B cell (primary cell): ENCODE measurements around the gene NAA80. TPM values are rescaled to one million over a fixed set of nuclear protein-coding genes. Genes with fewer than 3 reads are reported as not detected.

Source experiments
- ATAC-seq: fragments of 200-7000 bp; cut with Tn5 transposase; one replicate; pipeline ENCODE4 v1.10.0; 2021; ENCODE audit warnings: low read depth, mild to moderate bottlenecking, moderate number of reproducible peaks, moderate library complexity
- CTCF ChIA-PET: fragments of 350-600 bp; sonication (Branson Sonifier 250); formaldehyde crosslinking; loops from one replicate; lab custom pipeline; 2021; ENCODE audit warnings: antibody characterized with exemption, inconsistent platforms; lab: Charles Lee
- POLR2A ChIA-PET: fragments of 350-600 bp; sonication (Branson Sonifier 250); formaldehyde crosslinking; loops from one replicate; lab custom pipeline; 2021; ENCODE audit warnings: antibody characterized with exemption; lab: Charles Lee
- DNase-seq: peaks from one replicate; pipeline ENCODE4 v3.0.0; 2013
- H2AFZ ChIP-seq: 2 replicates; pipeline ENCODE4 v1.6.1; 2012; ENCODE audit warnings: mild to moderate bottlenecking, low read depth, low read length; ENCODE audit not compliant: insufficient read depth, poor library complexity, severe bottlenecking
- H3K27ac ChIP-seq, 2 donors: 1 replicate in 1 of 2; 2 replicates in 1 of 2; pipeline ENCODE4 v1.5.1; 2012 to 2013; ENCODE audit warnings: low read length in 2 of 2, mild to moderate bottlenecking in 2 of 2, moderate library complexity in 1 of 2
- H3K27me3 ChIP-seq, 4 experiments: fragments of 200-600 bp in 1 of 4; sonication (generic) in 1 of 4; replicated peaks in 1 of 4; 1 replicate in 2 of 4; 2 replicates in 2 of 4; pipeline versions ENCODE4 v1.6.1 to v1.7.0; 2013 to 2016; ENCODE audit warnings: low read length in 3 of 4, mild to moderate bottlenecking in 2 of 4, mixed read lengths in 1 of 4, moderate library complexity in 1 of 4; ENCODE audit not compliant: insufficient read depth in 4 of 4, control insufficient read depth in 3 of 4; ENCODE audit errors: control extremely low read depth in 1 of 4
- H3K36me3 ChIP-seq, 2 experiments: replicated peaks in 1 of 2; 1 replicate in 1 of 2; 2 replicates in 1 of 2; pipeline versions ENCODE4 v1.6.1 to v1.7.1; 2013; ENCODE audit warnings: low read length in 1 of 2; ENCODE audit not compliant: insufficient read depth in 2 of 2, control insufficient read depth in 1 of 2; ENCODE audit errors: control extremely low read depth in 1 of 2, extremely low read depth in 1 of 2
- H3K4me1 ChIP-seq, 2 donors: fragments of 200-600 bp in 1 of 2; sonication (generic) in 1 of 2; 1 replicate in 1 of 2; 2 replicates in 1 of 2; pipeline versions ENCODE4 v1.5.1 to v1.6.1; 2013 to 2017; ENCODE audit warnings: low read length in 2 of 2; ENCODE audit not compliant: control insufficient read depth in 2 of 2, insufficient read depth in 2 of 2
- H3K4me2 ChIP-seq: replicated peaks from 2 replicates; pipeline ENCODE3; 2012; ENCODE audit warnings: mild to moderate bottlenecking, low read depth, low read length; ENCODE audit not compliant: poor library complexity, severe bottlenecking
- H3K4me3 ChIP-seq, 5 experiments: fragments of 200-600 bp in 1 of 5; sonication (generic) in 1 of 5; 1 replicate in 3 of 5; 2 replicates in 2 of 5; pipeline versions ENCODE4 v1.5.1 to v1.7.0; 2011 to 2016; ENCODE audit warnings: low read length in 4 of 5, mild to moderate bottlenecking in 4 of 5, low read depth in 2 of 5, control low read depth in 1 of 5, moderate library complexity in 1 of 5; ENCODE audit not compliant: insufficient read depth in 1 of 5; ENCODE audit errors: control extremely low read depth in 1 of 5, extremely low read depth in 1 of 5
- H3K79me2 ChIP-seq: fragments of 200-600 bp; sonication (generic); one replicate; pipeline ENCODE4 v1.6.0; 2016; ENCODE audit warnings: low read length; ENCODE audit not compliant: control insufficient read depth, insufficient read depth
- H3K9ac ChIP-seq: fragments of 200-600 bp; sonication (generic); 2 replicates; pipeline ENCODE4 v1.6.1; 2017; ENCODE audit warnings: mild to moderate bottlenecking, low read length, moderate library complexity
- H3K9me3 ChIP-seq, 3 donors: one replicate each; pipeline versions ENCODE4 v1.6.1 to v1.7.1; 2013; ENCODE audit warnings: low read length in 2 of 3; ENCODE audit not compliant: control insufficient read depth in 2 of 3, insufficient read depth in 1 of 3; ENCODE audit errors: control extremely low read depth in 1 of 3
- H4K20me1 ChIP-seq: 2 replicates; pipeline ENCODE4 v1.6.0; 2012; ENCODE audit warnings: mild to moderate bottlenecking, low read length; ENCODE audit not compliant: insufficient read depth, control insufficient read depth, poor library complexity, severe bottlenecking
- H3K27ac Mint-ChIP-seq: one replicate; pipeline ENCODE4 v1.8.0; 2021; ENCODE audit warnings: mixed read lengths
- H3K27me3 Mint-ChIP-seq: one replicate; pipeline ENCODE4 v1.8.0; 2021; ENCODE audit warnings: mixed read lengths
- H3K4me1 Mint-ChIP-seq: one replicate; pipeline ENCODE4 v1.8.0; 2021; ENCODE audit warnings: mixed read lengths
- H3K4me3 Mint-ChIP-seq: one replicate; pipeline ENCODE4 v1.8.0; 2021; ENCODE audit warnings: mixed read lengths
- H3K9me3 Mint-ChIP-seq: one replicate; pipeline ENCODE4 v1.8.0; 2022; ENCODE audit warnings: mixed read lengths; ENCODE audit not compliant: insufficient read depth
- EZH2 ChIP-seq: IDR thresholded peaks from 2 replicates; pipeline ENCODE4 v1.6.1; 2012; ENCODE audit warnings: borderline replicate concordance, low read depth, mild to moderate bottlenecking, moderate library complexity, low read length; ENCODE audit not compliant: insufficient read depth, poor library complexity, severe bottlenecking
- WGBS: methylation state at CpG from one replicate; pipeline ENCODE4 v1.1.5; 2013; ENCODE audit warnings: missing lambda C conversion rate; ENCODE audit not compliant: insufficient coverage; 5-methylcytosine and 5-hydroxymethylcytosine counted together
- intact Hi-C: fragments of 100-400 bp; cut with micrococcal nuclease; formaldehyde crosslinking; loops from one replicate; pipeline ENCODE4 v1.10.0; 2022
- polyA plus RNA-seq: library from polyadenylated mRNA; depleted of rRNA; stranded (reverse); fragments of >200 nt; gene quantifications from 2 replicates; pipeline ENCODE4 v1.2.3, GENCODE V29; 2012
- total RNA-seq, 2 donors: library from RNA; stranded (reverse); fragments of 120-200 nt in 1 of 2; gene quantifications; 1 replicate in 1 of 2; 2 replicates in 1 of 2; pipeline versions ENCODE4 v1.2.3 to v1.2.4, GENCODE V29; 2013 to 2022
- TF ChIP-seq, protein P1 (sequence below): fragments of 200-600 bp; IDR thresholded peaks from one replicate; pipeline ENCODE4 v1.8.0; 2022; ENCODE audit warnings: antibody characterized with exemption, mild to moderate bottlenecking

Gene NAA80
- total and polyA plus RNA-seq, 2 donors (not counting 1 experiment from before 2014, with no cell fraction given): 37.8 to 49.0 TPM

DNA sequence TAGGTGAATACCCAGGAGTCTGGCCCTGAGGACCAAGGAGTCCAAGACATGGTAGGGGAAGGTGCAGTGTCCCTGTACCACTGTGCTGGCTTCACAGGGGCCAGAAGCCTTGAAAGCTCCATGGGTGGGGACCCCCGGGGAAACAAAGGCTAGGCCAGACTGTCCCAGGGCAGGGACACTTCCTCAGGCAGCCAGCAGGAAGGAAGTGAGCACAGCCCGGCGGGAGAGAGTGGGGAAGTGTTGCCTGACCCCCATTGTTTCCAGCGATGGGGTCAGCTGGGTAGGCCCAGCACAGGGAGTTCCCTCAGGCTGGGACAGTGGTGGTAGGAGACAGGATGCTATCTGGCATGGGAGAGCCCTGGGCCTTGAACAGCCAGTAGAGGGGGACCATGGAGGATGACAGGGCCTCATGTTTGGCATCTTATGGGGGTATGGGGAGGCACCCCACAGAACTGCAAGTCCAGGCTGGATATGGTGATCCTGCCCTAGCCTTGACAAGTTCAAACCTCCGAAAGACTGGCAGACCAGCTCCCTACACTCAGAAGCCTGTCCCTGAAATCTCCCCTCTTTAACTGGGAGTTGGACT lies 24.5 kb upstream of the NAA80 start:
- Histone ChIP-seq H3K27ac (no peak overlapping the region), H3K36me3 (peaks cover 0 to 18% of the 10 kb centered on the region in 2 experiments), H4K20me1 (peaks cover 11% of the 10 kb centered on the region), H3K27me3 (no peaks in the 10 kb centered on the region), H3K4me2 (no peak overlapping the region), H3K9ac (no peak overlapping the region), H3K9me3 (peaks cover 0 to 3% (median 0%) of the 10 kb centered on the region in 3 donors), H3K79me2 (peaks cover 21% of the 10 kb centered on the region), H3K4me3 (no peak overlapping the region), H2AFZ (no peak overlapping the region), H3K4me1 (peaks cover 28 to 53% of the 10 kb centered on the region in 2 donors)
- ATAC-seq (no peak), DNase-seq (no peak)
- Mint-ChIP-seq H3K4me3 (peak overlapping the region; percentile 87), H3K9me3 (no peaks in the 10 kb centered on the region), H3K4me1 (peaks cover 50% of the 10 kb centered on the region), H3K27me3 (no peaks in the 10 kb centered on the region), H3K27ac (no peak overlapping the region)
- intact Hi-C loops: loop anchor here (1.0 to 5.0 kb wide), 2 partner anchors 49 to 86 kb away; partner anchors contain the start of gene GNAI2
- 41% methylated on average over 4 of the region's 5 CpGs for WGBS
- ChIA-PET POLR2A (interaction anchor here (2.9 kb wide), 1 partner anchor 13 kb away, joined by 16 read pairs; no protein-coding TSS in a partner anchor), CTCF (interaction anchor here (0.8 to 3.1 kb wide), 14 partner anchors 9 to 218 kb away, joined by 3 to 28 read pairs (median 6); partner anchors contain the start of genes HYAL3, IFRD2 and NAA80)
- no peak for TF ChIP-seq EZH2
- TF ChIP-seq, protein P1, sequence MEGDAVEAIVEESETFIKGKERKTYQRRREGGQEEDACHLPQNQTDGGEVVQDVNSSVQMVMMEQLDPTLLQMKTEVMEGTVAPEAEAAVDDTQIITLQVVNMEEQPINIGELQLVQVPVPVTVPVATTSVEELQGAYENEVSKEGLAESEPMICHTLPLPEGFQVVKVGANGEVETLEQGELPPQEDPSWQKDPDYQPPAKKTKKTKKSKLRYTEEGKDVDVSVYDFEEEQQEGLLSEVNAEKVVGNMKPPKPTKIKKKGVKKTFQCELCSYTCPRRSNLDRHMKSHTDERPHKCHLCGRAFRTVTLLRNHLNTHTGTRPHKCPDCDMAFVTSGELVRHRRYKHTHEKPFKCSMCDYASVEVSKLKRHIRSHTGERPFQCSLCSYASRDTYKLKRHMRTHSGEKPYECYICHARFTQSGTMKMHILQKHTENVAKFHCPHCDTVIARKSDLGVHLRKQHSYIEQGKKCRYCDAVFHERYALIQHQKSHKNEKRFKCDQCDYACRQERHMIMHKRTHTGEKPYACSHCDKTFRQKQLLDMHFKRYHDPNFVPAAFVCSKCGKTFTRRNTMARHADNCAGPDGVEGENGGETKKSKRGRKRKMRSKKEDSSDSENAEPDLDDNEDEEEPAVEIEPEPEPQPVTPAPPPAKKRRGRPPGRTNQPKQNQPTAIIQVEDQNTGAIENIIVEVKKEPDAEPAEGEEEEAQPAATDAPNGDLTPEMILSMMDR: no peak

DNA sequence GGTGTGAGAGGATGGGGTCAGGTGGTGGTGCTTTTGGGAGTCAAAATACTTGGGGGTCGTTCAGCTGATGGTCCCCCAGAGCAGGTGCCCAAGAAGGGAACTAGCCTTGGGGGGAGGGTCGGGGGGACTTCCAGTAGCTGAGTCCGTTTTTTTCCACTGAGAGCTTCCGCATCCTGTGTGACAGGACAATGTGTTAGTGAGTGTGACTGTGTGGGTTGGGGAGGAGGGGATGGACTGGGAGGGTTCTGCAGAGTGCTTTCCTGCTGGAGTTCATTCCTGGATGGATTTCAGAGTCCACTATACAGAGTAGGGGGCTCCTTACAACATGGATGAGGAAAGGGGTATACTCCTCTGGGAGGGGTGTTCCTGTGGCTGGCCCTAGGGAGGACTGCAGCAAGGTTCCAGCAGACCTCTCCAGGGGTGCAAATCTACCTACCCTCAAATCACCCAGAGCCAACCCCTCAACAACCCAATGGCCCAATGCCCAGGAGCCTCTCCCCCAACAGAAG lies 23.9 kb upstream of the NAA80 start:
- Histone ChIP-seq H3K4me2 (no peak overlapping the region), H3K79me2 (peaks cover 21% of the 10 kb centered on the region), H3K4me1 (peaks cover 29 to 53% of the 10 kb centered on the region in 2 donors), H4K20me1 (peaks cover 11% of the 10 kb centered on the region), H3K4me3 (no peak overlapping the region), H3K27ac (no peak overlapping the region), H3K36me3 (peaks cover 0 to 18% of the 10 kb centered on the region in 2 experiments), H2AFZ (no peak overlapping the region), H3K27me3 (no peaks in the 10 kb centered on the region), H3K9me3 (peaks cover 0 to 3% (median 0%) of the 10 kb centered on the region in 3 donors), H3K9ac (no peak overlapping the region)
- H3K4me3 Mint-ChIP-seq: peak overlapping the region; percentile 87
- peak overlapping the region; percentile 53 for H3K27ac Mint-ChIP-seq
- no peaks in the 10 kb centered on the region for H3K27me3 Mint-ChIP-seq
- ATAC-seq: no peak
- intact Hi-C loops: loop anchor here (5.0 kb wide), 1 partner anchor 86 kb away; the partner anchor contains the start of gene GNAI2
- TF ChIP-seq, protein P1: no peak
- no peak for TF ChIP-seq EZH2
- ChIA-PET POLR2A (interaction anchor here (2.3 to 2.9 kb wide), 2 partner anchors 14 to 24 kb away, joined by 16 to 24 read pairs; partner anchors contain the start of genes HYAL3 and NAA80), CTCF (interaction anchor here (0.6 to 3.1 kb wide), 9 partner anchors 13 to 219 kb away, joined by 3 to 28 read pairs (median 5); partner anchors contain the start of genes HYAL3 and NAA80)
- H3K9me3 Mint-ChIP-seq: no peaks in the 10 kb centered on the region
- 56% methylated on average over 4 of the region's 4 CpGs for whole genome bisulfite sequencing
- peaks cover 50% of the 10 kb centered on the region for H3K4me1 Mint-ChIP-seq
- DNase-seq: no peak
